GM12878 (cell line): ENCODE measurements around the gene RGS14. TPM values are rescaled to one million over a fixed set of nuclear protein-coding genes. Genes with fewer than 3 reads are reported as not detected.

Experiments used
- ATAC-seq: fragments of 200-7000 bp; cut with Tn5 transposase; 3 replicates; pipeline ENCODE4 v1.9.1; 2020; ENCODE audit warnings: mild to moderate bottlenecking, moderate library complexity
- BruUV-seq: library from RNA; stranded (reverse); fragments of 400-500 nt; replicated peaks from 2 replicates; lab custom pipeline; 2021; lab: Mats Ljungman, UMichigan
- CTCF ChIA-PET: fragments of 300-600 bp; sonication (Branson Sonifier 250); formaldehyde crosslinking; extraction: SDS; loops from one replicate; lab custom pipeline; 2021; ENCODE audit warnings: inconsistent platforms; lab: Yijun Ruan, JAX
- POLR2A ChIA-PET: fragments of 350-600 bp; formaldehyde crosslinking; extraction: SDS; loops from one replicate; lab custom pipeline; 2021; ENCODE audit warnings: inconsistent platforms; lab: Charles Lee
- RAD21 ChIA-PET: fragments of 300-600 bp; sonication (Branson Sonifier 250); formaldehyde crosslinking; loops from one replicate; lab custom pipeline; 2023; ENCODE audit warnings: antibody characterized with exemption; ENCODE audit not compliant: unreplicated experiment; lab: Charles Lee
- SMC1A ChIA-PET: fragments of 300-600 bp; sonication (Branson Sonifier 250); formaldehyde crosslinking; loops from one replicate; lab custom pipeline; 2023; ENCODE audit not compliant: unreplicated experiment, uncharacterized antibody; lab: Charles Lee
- DNase-seq: peaks from one replicate; pipeline ENCODE4 v3.0.0-alpha.2; 2011; ENCODE audit warnings: low read depth, low spot score
- FAIRE-seq: peaks from 3 replicates; lab custom pipeline; 2011; peaks lifted over from hg19 to GRCh38; lab: Jason Lieb, UNC
- H2AFZ ChIP-seq: 2 replicates; pipeline ENCODE4 v1.6.0; 2011; ENCODE audit warnings: low read depth, low read length, control low read depth; ENCODE audit not compliant: control insufficient read depth
- H3K27ac ChIP-seq: 2 replicates; pipeline ENCODE4 v1.5.1; 2011; ENCODE audit warnings: control low read depth; ENCODE audit not compliant: control insufficient read depth, insufficient read depth
- H3K27me3 ChIP-seq, 2 experiments: replicated peaks in 1 of 2; 2 replicates each; pipeline versions ENCODE4 v1.6.0 to v1.6.1; 2011; ENCODE audit warnings: low read length in 1 of 2; ENCODE audit not compliant: control insufficient read depth in 2 of 2, insufficient read depth in 2 of 2
- H3K36me3 ChIP-seq, 2 experiments: 2 replicates each; pipeline ENCODE4 v1.5.1; 2011; ENCODE audit warnings: low read length in 1 of 2; ENCODE audit not compliant: control insufficient read depth in 2 of 2, insufficient read depth in 2 of 2
- H3K4me1 ChIP-seq: 2 replicates; pipeline ENCODE4 v1.6.1; 2011; ENCODE audit warnings: mild to moderate bottlenecking, low read length, moderate library complexity, mixed read lengths; ENCODE audit not compliant: control insufficient read depth, insufficient read depth
- H3K4me2 ChIP-seq: 2 replicates; pipeline ENCODE4 v1.6.0; 2011; ENCODE audit warnings: control low read depth; ENCODE audit not compliant: control insufficient read depth, insufficient read depth
- H3K4me3 ChIP-seq: fragments of 200-600 bp; sonication (generic); 2 replicates; pipeline ENCODE4 v1.5.1; 2016
- H3K79me2 ChIP-seq: 2 replicates; pipeline ENCODE4 v1.6.0; 2011; ENCODE audit warnings: low read length; ENCODE audit not compliant: control insufficient read depth, insufficient read depth
- H3K9ac ChIP-seq: 2 replicates; pipeline ENCODE4 v1.8.0; 2011; ENCODE audit warnings: low read length, control low read depth, mixed read lengths; ENCODE audit not compliant: control insufficient read depth, insufficient read depth
- H3K9me3 ChIP-seq: replicated peaks from 3 replicates; pipeline ENCODE4 v1.5.1; 2011; ENCODE audit warnings: mild to moderate bottlenecking, low read length; ENCODE audit not compliant: control insufficient read depth, insufficient read depth
- H4K20me1 ChIP-seq: 2 replicates; pipeline ENCODE4 v1.6.0; 2011; ENCODE audit not compliant: control insufficient read depth, insufficient read depth
- CBX3 ChIP-seq: fragments of 200-600 bp; sonication (generic); IDR thresholded peaks from 2 replicates; pipeline ENCODE4 v1.6.1; 2016; ENCODE audit warnings: low read depth, borderline replicate concordance
- CREM ChIP-seq: IDR thresholded peaks from 2 replicates; pipeline ENCODE4 v1.6.1; 2014; ENCODE audit warnings: antibody characterized with exemption, low read depth
- EED ChIP-seq: sonication (generic); IDR thresholded peaks from 2 replicates; pipeline ENCODE4 v1.6.1; 2016; ENCODE audit warnings: antibody characterized with exemption, low read depth
- EZH2 ChIP-seq: IDR thresholded peaks from 2 replicates; pipeline ENCODE4 v1.6.1; 2012; ENCODE audit warnings: low read depth, mild to moderate bottlenecking, control low read depth, inconsistent platforms, low read length, borderline replicate concordance; ENCODE audit not compliant: control insufficient read depth
- HDAC6 ChIP-seq: fragments of 200-600 bp; sonication (generic); IDR thresholded peaks from one replicate; pipeline ENCODE4 v1.8.0; 2017; ENCODE audit warnings: antibody characterized with exemption; ENCODE audit not compliant: unreplicated experiment
- IKZF1 ChIP-seq: fragments of 450-650 bp; conservative IDR thresholded peaks from 2 replicates; pipeline ENCODE4 v1.6.1; 2017; ENCODE audit warnings: antibody characterized with exemption, mild to moderate bottlenecking
- IKZF2 ChIP-seq, 2 experiments: fragments of 450-650 bp; IDR thresholded peaks; 2 replicates each; pipeline ENCODE4 v1.6.1; 2017; ENCODE audit warnings: mild to moderate bottlenecking in 2 of 2, moderate library complexity in 2 of 2
- PML ChIP-seq: IDR thresholded peaks from 2 replicates; pipeline ENCODE4 v1.6.1; 2012; ENCODE audit warnings: low read length, inconsistent platforms
- RFX5 ChIP-seq: IDR thresholded peaks from 2 replicates; pipeline ENCODE4 v1.6.1; 2011; ENCODE audit warnings: low read depth, low read length, improper control_type of control experiment
- SREBF1 ChIP-seq: IDR thresholded peaks from 2 replicates; pipeline ENCODE4 v1.6.1; 2012; ENCODE audit warnings: mild to moderate bottlenecking, low read length
- ZNF622 ChIP-seq: fragments of 450-650 bp; IDR thresholded peaks from 2 replicates; pipeline ENCODE4 v1.6.1; 2017; ENCODE audit warnings: mild to moderate bottlenecking, inconsistent platforms
- WGBS: methylation state at CpG from one replicate; pipeline ENCODE4 v1.1.6; 2016; ENCODE audit warnings: low lambda C conversion rate; ENCODE audit not compliant: insufficient replicate concordance, insufficient coverage; ENCODE audit errors: missing lambda C conversion rate; 5-methylcytosine and 5-hydroxymethylcytosine counted together
- in situ Hi-C: fragments of 300-500 bp; cut with MboI; formaldehyde crosslinking; loops from 9 replicates; pipeline ENCODE4 v1.14.3; 2018; ENCODE audit warnings: mixed read lengths
- intact Hi-C: fragments of 100-400 bp; cut with micrococcal nuclease; formaldehyde crosslinking; loops from one replicate; pipeline ENCODE4 v1.14.2; 2022; ENCODE audit not compliant: unreplicated experiment
- polyA plus RNA-seq, 11 experiments: library from polyadenylated mRNA; depleted of rRNA in 4 of 11; unstranded in 6 of 11; stranded (reverse) in 5 of 11; fragments of >200 nt; fragmentation: Nextera tagmentation in 4 of 11; fragmentation: Illumina TruSeq in 1 of 11; extraction: Ambion mirVana in 4 of 11; extraction: Trizol in 1 of 11; gene quantifications; 1 replicate in 1 of 11; 2 replicates in 10 of 11; pipeline versions ENCODE4 v1.2.1 to v1.2.3, GENCODE V29; 2011 to 2016; ENCODE audit warnings: inconsistent platforms in 2 of 11, missing spikeins in 2 of 11, low read depth in 1 of 11
- total RNA-seq, 4 experiments: library from RNA; depleted of rRNA in 3 of 4; stranded (reverse); fragments of >200 nt in 3 of 4; fragmentation: Illumina TruSeq in 1 of 4; extraction: Trizol in 1 of 4; gene quantifications; 2 replicates each; pipeline versions ENCODE4 v1.2.1 to v1.2.3, GENCODE V29; 2013 to 2021
- TF ChIP-seq, protein P1 (sequence below): fragments of 450-650 bp; IDR thresholded peaks from 2 replicates; pipeline ENCODE4 v1.6.1; 2016; ENCODE audit warnings: mild to moderate bottlenecking, moderate library complexity, borderline replicate concordance
- TF ChIP-seq, protein P2 (sequence below): fragments of 450-650 bp; IDR thresholded peaks from 2 replicates; pipeline ENCODE4 v1.6.1; 2017; ENCODE audit warnings: mild to moderate bottlenecking
- TF ChIP-seq, protein P3 (sequence below), 3 experiments: IDR thresholded peaks in 2 of 3; conservative IDR thresholded peaks in 1 of 3; 2 replicates each; pipeline ENCODE4 v1.5.1; 2011; ENCODE audit warnings: low read depth in 3 of 3, low read length in 3 of 3, mild to moderate bottlenecking in 3 of 3, control low read depth in 2 of 3, moderate library complexity in 2 of 3, inconsistent platforms in 1 of 3, mixed read lengths in 1 of 3; ENCODE audit not compliant: control insufficient read depth in 2 of 3, insufficient read depth in 1 of 3; ENCODE audit errors: extremely low read depth in 1 of 3
- TF ChIP-seq, protein P4 (sequence below): fragments of 450-650 bp; IDR thresholded peaks from 2 replicates; pipeline ENCODE4 v1.6.1; 2016; ENCODE audit warnings: mild to moderate bottlenecking

The RGS14 gene
- total and polyA plus RNA-seq, 10 of the 15 experiments (the other 5 are each of a cell fraction or from before 2014, with no cell fraction given), result 0.19 to 88.7 (median 54.8) TPM

DNA sequence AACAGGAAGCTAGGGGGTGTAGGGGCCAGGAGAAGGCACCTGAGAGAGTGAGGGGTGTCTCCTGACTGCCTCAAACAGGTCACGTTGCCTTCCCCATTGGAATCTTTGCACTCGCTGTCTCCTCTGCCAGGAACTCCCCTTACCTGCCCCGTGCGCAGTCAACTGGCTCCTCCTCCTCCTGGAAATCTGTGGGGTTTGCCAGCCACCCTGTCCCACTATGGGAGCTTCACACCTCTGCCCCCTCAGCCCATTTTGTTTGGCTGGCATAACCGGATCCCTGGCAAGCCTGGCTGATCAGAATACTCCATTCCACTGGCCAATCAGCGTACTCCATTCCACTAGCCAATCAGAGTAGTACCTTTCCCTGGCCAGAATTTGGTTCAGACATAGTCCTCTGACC lies 16.1 kb downstream of the RGS14 start:
- RAD21 ChIA-PET, result interaction anchor here (1.7 kb wide), 1 partner anchor 17 kb away, joined by 4 read pairs; no protein-coding TSS in a partner anchor
- no peak overlapping the region for H3K4me2 ChIP-seq
- SMC1A ChIA-PET, result interaction anchor here (0.6 to 1.6 kb wide), 4 partner anchors 9 to 128 kb away, joined by 3 to 4 read pairs (median 3); no protein-coding TSS in a partner anchor
- in situ Hi-C loops, result no loop called here
- H3K4me1 ChIP-seq, result peaks cover 24% of the 10 kb centered on the region
- no peak overlapping the region for H2AFZ ChIP-seq
- no peaks in the 10 kb centered on the region for H3K9me3 ChIP-seq
- 78% methylated on average over 6 of the region's 6 CpGs for WGBS
- intact Hi-C loops, result no loop called here
- BruUV-seq, result no TSS peak
- no peak overlapping the region for H3K9ac ChIP-seq
- H3K27ac ChIP-seq, result no peak overlapping the region
- no peaks in the 10 kb centered on the region for H3K27me3 ChIP-seq
- POLR2A ChIA-PET, result interaction anchor here (0.6 to 2.8 kb wide), 4 partner anchors 12 to 877 kb away, joined by 3 to 8 read pairs (median 6); partner anchors contain the start of gene RGS14
- no peak for TF ChIP-seq EZH2
- TF ChIP-seq, protein P1, sequence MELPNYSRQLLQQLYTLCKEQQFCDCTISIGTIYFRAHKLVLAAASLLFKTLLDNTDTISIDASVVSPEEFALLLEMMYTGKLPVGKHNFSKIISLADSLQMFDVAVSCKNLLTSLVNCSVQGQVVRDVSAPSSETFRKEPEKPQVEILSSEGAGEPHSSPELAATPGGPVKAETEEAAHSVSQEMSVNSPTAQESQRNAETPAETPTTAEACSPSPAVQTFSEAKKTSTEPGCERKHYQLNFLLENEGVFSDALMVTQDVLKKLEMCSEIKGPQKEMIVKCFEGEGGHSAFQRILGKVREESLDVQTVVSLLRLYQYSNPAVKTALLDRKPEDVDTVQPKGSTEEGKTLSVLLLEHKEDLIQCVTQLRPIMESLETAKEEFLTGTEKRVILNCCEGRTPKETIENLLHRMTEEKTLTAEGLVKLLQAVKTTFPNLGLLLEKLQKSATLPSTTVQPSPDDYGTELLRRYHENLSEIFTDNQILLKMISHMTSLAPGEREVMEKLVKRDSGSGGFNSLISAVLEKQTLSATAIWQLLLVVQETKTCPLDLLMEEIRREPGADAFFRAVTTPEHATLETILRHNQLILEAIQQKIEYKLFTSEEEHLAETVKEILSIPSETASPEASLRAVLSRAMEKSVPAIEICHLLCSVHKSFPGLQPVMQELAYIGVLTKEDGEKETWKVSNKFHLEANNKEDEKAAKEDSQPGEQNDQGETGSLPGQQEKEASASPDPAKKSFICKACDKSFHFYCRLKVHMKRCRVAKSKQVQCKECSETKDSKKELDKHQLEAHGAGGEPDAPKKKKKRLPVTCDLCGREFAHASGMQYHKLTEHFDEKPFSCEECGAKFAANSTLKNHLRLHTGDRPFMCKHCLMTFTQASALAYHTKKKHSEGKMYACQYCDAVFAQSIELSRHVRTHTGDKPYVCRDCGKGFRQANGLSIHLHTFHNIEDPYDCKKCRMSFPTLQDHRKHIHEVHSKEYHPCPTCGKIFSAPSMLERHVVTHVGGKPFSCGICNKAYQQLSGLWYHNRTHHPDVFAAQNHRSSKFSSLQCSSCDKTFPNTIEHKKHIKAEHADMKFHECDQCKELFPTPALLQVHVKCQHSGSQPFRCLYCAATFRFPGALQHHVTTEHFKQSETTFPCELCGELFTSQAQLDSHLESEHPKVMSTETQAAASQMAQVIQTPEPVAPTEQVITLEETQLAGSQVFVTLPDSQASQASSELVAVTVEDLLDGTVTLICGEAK, result no peak
- TF ChIP-seq, protein P2, sequence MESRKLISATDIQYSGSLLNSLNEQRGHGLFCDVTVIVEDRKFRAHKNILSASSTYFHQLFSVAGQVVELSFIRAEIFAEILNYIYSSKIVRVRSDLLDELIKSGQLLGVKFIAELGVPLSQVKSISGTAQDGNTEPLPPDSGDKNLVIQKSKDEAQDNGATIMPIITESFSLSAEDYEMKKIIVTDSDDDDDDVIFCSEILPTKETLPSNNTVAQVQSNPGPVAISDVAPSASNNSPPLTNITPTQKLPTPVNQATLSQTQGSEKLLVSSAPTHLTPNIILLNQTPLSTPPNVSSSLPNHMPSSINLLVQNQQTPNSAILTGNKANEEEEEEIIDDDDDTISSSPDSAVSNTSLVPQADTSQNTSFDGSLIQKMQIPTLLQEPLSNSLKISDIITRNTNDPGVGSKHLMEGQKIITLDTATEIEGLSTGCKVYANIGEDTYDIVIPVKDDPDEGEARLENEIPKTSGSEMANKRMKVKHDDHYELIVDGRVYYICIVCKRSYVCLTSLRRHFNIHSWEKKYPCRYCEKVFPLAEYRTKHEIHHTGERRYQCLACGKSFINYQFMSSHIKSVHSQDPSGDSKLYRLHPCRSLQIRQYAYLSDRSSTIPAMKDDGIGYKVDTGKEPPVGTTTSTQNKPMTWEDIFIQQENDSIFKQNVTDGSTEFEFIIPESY, result no peak
- TF ChIP-seq PML, result no peak
- TF ChIP-seq RFX5, result no peak
- TF ChIP-seq, protein P3, sequence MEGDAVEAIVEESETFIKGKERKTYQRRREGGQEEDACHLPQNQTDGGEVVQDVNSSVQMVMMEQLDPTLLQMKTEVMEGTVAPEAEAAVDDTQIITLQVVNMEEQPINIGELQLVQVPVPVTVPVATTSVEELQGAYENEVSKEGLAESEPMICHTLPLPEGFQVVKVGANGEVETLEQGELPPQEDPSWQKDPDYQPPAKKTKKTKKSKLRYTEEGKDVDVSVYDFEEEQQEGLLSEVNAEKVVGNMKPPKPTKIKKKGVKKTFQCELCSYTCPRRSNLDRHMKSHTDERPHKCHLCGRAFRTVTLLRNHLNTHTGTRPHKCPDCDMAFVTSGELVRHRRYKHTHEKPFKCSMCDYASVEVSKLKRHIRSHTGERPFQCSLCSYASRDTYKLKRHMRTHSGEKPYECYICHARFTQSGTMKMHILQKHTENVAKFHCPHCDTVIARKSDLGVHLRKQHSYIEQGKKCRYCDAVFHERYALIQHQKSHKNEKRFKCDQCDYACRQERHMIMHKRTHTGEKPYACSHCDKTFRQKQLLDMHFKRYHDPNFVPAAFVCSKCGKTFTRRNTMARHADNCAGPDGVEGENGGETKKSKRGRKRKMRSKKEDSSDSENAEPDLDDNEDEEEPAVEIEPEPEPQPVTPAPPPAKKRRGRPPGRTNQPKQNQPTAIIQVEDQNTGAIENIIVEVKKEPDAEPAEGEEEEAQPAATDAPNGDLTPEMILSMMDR (IDR thresholded peaks at IDR 0.05 in 2 of 3, conservative IDR thresholded peaks at IDR 0.05 in 1 of 3; ENCODE audit: control insufficient read depth in 2 of 3, extremely low read depth in 1 of 3, insufficient read depth in 1 of 3, low read depth in 3 of 3, low read length in 3 of 3), result no peak
- no peak for TF ChIP-seq IKZF1
- no peak for TF ChIP-seq HDAC6
- TF ChIP-seq SREBF1, result no peak
- no peak for TF ChIP-seq CBX3
- no peak for TF ChIP-seq EED
- TF ChIP-seq, protein P4, sequence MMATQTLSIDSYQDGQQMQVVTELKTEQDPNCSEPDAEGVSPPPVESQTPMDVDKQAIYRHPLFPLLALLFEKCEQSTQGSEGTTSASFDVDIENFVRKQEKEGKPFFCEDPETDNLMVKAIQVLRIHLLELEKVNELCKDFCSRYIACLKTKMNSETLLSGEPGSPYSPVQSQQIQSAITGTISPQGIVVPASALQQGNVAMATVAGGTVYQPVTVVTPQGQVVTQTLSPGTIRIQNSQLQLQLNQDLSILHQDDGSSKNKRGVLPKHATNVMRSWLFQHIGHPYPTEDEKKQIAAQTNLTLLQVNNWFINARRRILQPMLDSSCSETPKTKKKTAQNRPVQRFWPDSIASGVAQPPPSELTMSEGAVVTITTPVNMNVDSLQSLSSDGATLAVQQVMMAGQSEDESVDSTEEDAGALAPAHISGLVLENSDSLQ, result no peak
- no peak for TF ChIP-seq CREM
- TF ChIP-seq IKZF2 (IDR thresholded peaks at IDR 0.05), result no peak
- TF ChIP-seq ZNF622, result no peak
- TF ChIP-seq, all 136 proteins: peak for 0
- Histone ChIP-seq H3K79me2 (no peaks in the 10 kb centered on the region), H3K4me3 (no peak overlapping the region), H4K20me1 (no peaks in the 10 kb centered on the region), H3K36me3 (peaks cover 5 to 10% of the 10 kb centered on the region in 2 experiments)
- no peak for ATAC-seq
- DNase-seq, result no peak
- CTCF ChIA-PET, result interaction anchor here (6.0 kb wide), 1 partner anchor 16 kb away, joined by 88 read pairs; no protein-coding TSS in a partner anchor
- FAIRE-seq, result no peak
